Trophoblast cell (in vitro differentiated cells and primary cell): ENCODE data around the gene HCN4.

Source experiments
- DNase-seq, 2 donors: peaks; one replicate each; pipeline ENCODE4 v3.0.0-alpha.2; 2016
- H2AFZ ChIP-seq: 2 replicates; pipeline ENCODE4 v1.6.1; 2013; ENCODE audit warnings: low read length, moderate library complexity, mild to moderate bottlenecking; ENCODE audit not compliant: insufficient read depth, poor library complexity
- H2AK5ac ChIP-seq: 2 replicates; pipeline ENCODE4 v1.6.1; 2013; ENCODE audit warnings: mild to moderate bottlenecking, low read length
- H2BK120ac ChIP-seq: 2 replicates; pipeline ENCODE4 v1.6.1; 2013; ENCODE audit warnings: low read length, mild to moderate bottlenecking, moderate library complexity; ENCODE audit not compliant: insufficient read depth, poor library complexity
- H2BK12ac ChIP-seq: 2 replicates; pipeline ENCODE4 v1.6.1; 2013; ENCODE audit warnings: mild to moderate bottlenecking, low read length, moderate library complexity
- H2BK5ac ChIP-seq: 2 replicates; pipeline ENCODE4 v1.6.1; 2013; ENCODE audit warnings: low read length, low read depth, moderate library complexity, mild to moderate bottlenecking; ENCODE audit not compliant: poor library complexity
- H3K14ac ChIP-seq: 2 replicates; pipeline ENCODE4 v1.6.1; 2013; ENCODE audit warnings: mild to moderate bottlenecking, low read length
- H3K18ac ChIP-seq: 2 replicates; pipeline ENCODE4 v1.6.1; 2013; ENCODE audit warnings: mild to moderate bottlenecking, low read length
- H3K23ac ChIP-seq: 2 replicates; pipeline ENCODE4 v1.6.1; 2013; ENCODE audit warnings: low read length
- H3K27ac ChIP-seq: 2 replicates; pipeline ENCODE4 v1.5.1; 2013; ENCODE audit warnings: low read depth, mild to moderate bottlenecking, inconsistent platforms, low read length, moderate library complexity
- H3K27me3 ChIP-seq: 2 replicates; pipeline ENCODE4 v1.6.1; 2013; ENCODE audit warnings: inconsistent platforms, mild to moderate bottlenecking, low read length, moderate library complexity; ENCODE audit not compliant: insufficient read depth
- H3K36me3 ChIP-seq, 2 experiments: 1 replicate in 1 of 2; 2 replicates in 1 of 2; pipeline ENCODE4 v1.6.1; 2013; ENCODE audit warnings: low read length in 2 of 2, mild to moderate bottlenecking in 2 of 2, moderate library complexity in 1 of 2; ENCODE audit not compliant: insufficient read depth in 2 of 2, control insufficient read depth in 1 of 2
- H3K4ac ChIP-seq: 2 replicates; pipeline ENCODE4 v1.6.1; 2013; ENCODE audit warnings: low read depth, mild to moderate bottlenecking, low read length, moderate library complexity
- H3K4me1 ChIP-seq, 2 experiments: 1 replicate in 1 of 2; 2 replicates in 1 of 2; pipeline ENCODE4 v1.6.1; 2013; ENCODE audit warnings: low read length in 2 of 2, mild to moderate bottlenecking in 2 of 2, moderate library complexity in 1 of 2; ENCODE audit not compliant: insufficient read depth in 2 of 2, control insufficient read depth in 1 of 2
- H3K4me2 ChIP-seq: 2 replicates; pipeline ENCODE4 v1.6.1; 2013; ENCODE audit warnings: inconsistent platforms, mild to moderate bottlenecking, low read length, moderate library complexity
- H3K4me3 ChIP-seq: 2 replicates; pipeline ENCODE4 v1.5.1; 2013; ENCODE audit warnings: mild to moderate bottlenecking, low read depth, low read length, inconsistent platforms
- H3K79me1 ChIP-seq: one replicate; pipeline ENCODE4 v1.6.1; 2013; ENCODE audit warnings: low read length
- H3K79me2 ChIP-seq: 2 replicates; pipeline ENCODE4 v1.6.1; 2013; ENCODE audit warnings: low read length, mild to moderate bottlenecking; ENCODE audit not compliant: control insufficient read depth, insufficient read depth, poor library complexity
- H3K9ac ChIP-seq: 2 replicates; pipeline ENCODE4 v1.6.1; 2013; ENCODE audit warnings: mild to moderate bottlenecking, low read length
- H3K9me3 ChIP-seq: 2 replicates; pipeline ENCODE4 v1.6.1; 2013; ENCODE audit warnings: low read depth, mild to moderate bottlenecking, control low read depth, inconsistent platforms, low read length; ENCODE audit not compliant: insufficient read depth
- H4K12ac ChIP-seq: 2 replicates; pipeline ENCODE4 v1.6.1; 2013; ENCODE audit warnings: low read depth, mild to moderate bottlenecking, low read length, moderate library complexity
- H4K8ac ChIP-seq: 2 replicates; pipeline ENCODE4 v1.6.1; 2013; ENCODE audit warnings: low read depth, mild to moderate bottlenecking, low read length, moderate library complexity
- H4K91ac ChIP-seq: one replicate; pipeline ENCODE4 v1.6.1; 2013; ENCODE audit warnings: low read depth, mild to moderate bottlenecking, low read length, moderate library complexity
- WGBS: extraction: QIAGEN DNeasy Blood & Tissue Kit; methylation state at CpG from one replicate; pipeline ENCODE4 v1.1.7; 2013; ENCODE audit warnings: missing lambda C conversion rate; ENCODE audit not compliant: insufficient read length, insufficient coverage; ENCODE audit errors: extremely low coverage; 5-methylcytosine and 5-hydroxymethylcytosine counted together

The HCN4 gene

GRCh38 chr15:73393336-73393735 is 24.6 kb upstream of the HCN4 start:
- no peaks in the 10 kb centered on the region for H3K36me3 ChIP-seq
- peaks cover 3% of the 10 kb centered on the region for H3K79me1 ChIP-seq
- no peak overlapping the region for H3K27ac ChIP-seq
- no peak overlapping the region for H3K23ac ChIP-seq
- H3K14ac ChIP-seq, result no peak overlapping the region
- no peak for DNase-seq
- no peak overlapping the region for H4K8ac ChIP-seq
- H3K79me2 ChIP-seq, result no peaks in the 10 kb centered on the region
- H3K9me3 ChIP-seq, result peaks cover 2% of the 10 kb centered on the region
- no peak overlapping the region for H2AK5ac ChIP-seq
- H4K12ac ChIP-seq, result no peak overlapping the region
- H4K91ac ChIP-seq, result no peak overlapping the region
- no peak overlapping the region for H2BK5ac ChIP-seq
- no peak overlapping the region for H3K18ac ChIP-seq
- no peaks in the 10 kb centered on the region for H3K27me3 ChIP-seq
- no peak overlapping the region for H3K9ac ChIP-seq
- peaks cover 12 to 13% of the 10 kb centered on the region in 2 experiments for H3K4me1 ChIP-seq
- no peak overlapping the region for H3K4ac ChIP-seq
- no peak overlapping the region for H3K4me2 ChIP-seq
- H2BK12ac ChIP-seq, result no peak overlapping the region
- H3K4me3 ChIP-seq, result no peak overlapping the region
- WGBS, result no CpG with 5 or more reads among the region's 2 CpGs
- H2AFZ ChIP-seq, result no peak overlapping the region
- H2BK120ac ChIP-seq, result no peak overlapping the region

- Histone ChIP-seq H3K9me3 (peaks cover 2% of the 10 kb centered on the region), H2BK120ac (no peak overlapping the region), H4K91ac (no peak overlapping the region), H4K12ac (no peak overlapping the region), H4K8ac (no peak overlapping the region), H3K4me2 (no peak overlapping the region), H3K14ac (no peak overlapping the region), H3K79me1 (peaks cover 5% of the 10 kb centered on the region), H3K4me1 (peaks cover 18 to 19% of the 10 kb centered on the region in 2 experiments), H3K4me3 (no peak overlapping the region), H3K27ac (no peak overlapping the region), H3K79me2 (no peaks in the 10 kb centered on the region), H3K4ac (no peak overlapping the region), H3K27me3 (no peaks in the 10 kb centered on the region), H3K9ac (no peak overlapping the region), H3K36me3 (no peaks in the 10 kb centered on the region), H2AK5ac (no peak overlapping the region), H2BK5ac (no peak overlapping the region), H3K18ac (no peak overlapping the region), H3K23ac (no peak overlapping the region), H2BK12ac (no peak overlapping the region), H2AFZ (no peak overlapping the region)
- DNase-seq, result no peak
- 100% methylated on average over 1 of the region's 2 CpGs for WGBS
These were observed 23.3 kb upstream of the HCN4 start for GRCh38 chr15:73392025-73392424.

- Histone ChIP-seq H2AFZ (no peak overlapping the region), H3K4ac (no peak overlapping the region), H4K91ac (no peak overlapping the region), H3K27me3 (no peaks in the 10 kb centered on the region), H3K79me1 (peaks cover 5% of the 10 kb centered on the region), H3K4me2 (peak overlapping the region; percentile 13), H2BK120ac (no peak overlapping the region), H2AK5ac (no peak overlapping the region), H3K4me1 (peaks cover 18 to 19% of the 10 kb centered on the region in 2 experiments), H3K4me3 (no peak overlapping the region), H3K9me3 (peaks cover 2% of the 10 kb centered on the region), H3K27ac (no peak overlapping the region), H3K9ac (no peak overlapping the region), H4K8ac (no peak overlapping the region), H2BK12ac (no peak overlapping the region), H3K14ac (no peak overlapping the region), H3K36me3 (no peaks in the 10 kb centered on the region), H3K79me2 (no peaks in the 10 kb centered on the region), H3K18ac (no peak overlapping the region), H4K12ac (no peak overlapping the region), H3K23ac (no peak overlapping the region), H2BK5ac (no peak overlapping the region)
- WGBS, result no CpG with 5 or more reads among the region's 7 CpGs
- no peak for DNase-seq
These were observed 22.5 kb upstream of the HCN4 start for GRCh38 chr15:73391128-73391872.

GRCh38 chr15:73389971-73390544 is 21.3 kb upstream of the HCN4 start:
- no peak overlapping the region for H3K23ac ChIP-seq
- peak overlapping the region; percentile 29 for H4K91ac ChIP-seq
- no peak overlapping the region for H3K4me3 ChIP-seq
- no peak overlapping the region for H2AK5ac ChIP-seq
- no peak overlapping the region for H2BK12ac ChIP-seq
- peaks cover 5% of the 10 kb centered on the region for H3K79me1 ChIP-seq
- DNase-seq, result no peak
- no peak overlapping the region for H4K8ac ChIP-seq
- H2BK120ac ChIP-seq, result peak overlapping the region; percentile 19
- H2AFZ ChIP-seq, result no peak overlapping the region
- peak overlapping the region; percentile 48 for H3K27ac ChIP-seq
- H2BK5ac ChIP-seq, result no peak overlapping the region
- no peaks in the 10 kb centered on the region for H3K27me3 ChIP-seq
- H3K14ac ChIP-seq, result no peak overlapping the region
- H3K9me3 ChIP-seq, result peaks cover 5% of the 10 kb centered on the region
- H3K79me2 ChIP-seq, result no peaks in the 10 kb centered on the region
- H3K18ac ChIP-seq, result no peak overlapping the region
- no peak overlapping the region for H3K4ac ChIP-seq
- H3K9ac ChIP-seq, result no peak overlapping the region
- H3K4me1 ChIP-seq, result peaks cover 18 to 19% of the 10 kb centered on the region in 2 experiments
- H3K4me2 ChIP-seq, result peak overlapping the region; percentile 30
- H4K12ac ChIP-seq, result no peak overlapping the region
- no CpG with 5 or more reads among the region's 2 CpGs for WGBS
- H3K36me3 ChIP-seq, result no peaks in the 10 kb centered on the region
